ENCODE measurements around the gene ZNF385C.

GRCh38 chr17:42052346-42052877 lies 45.9 kb downstream of the ZNF385C start:
- TF ChIP-seq EZH2 (IDR thresholded peaks at IDR 0.05; ENCODE audit: low read length) (no peak), CTCF (optimal IDR thresholded peaks at IDR 0.05 in 1 of 3, IDR thresholded peaks at IDR 0.05 in 1 of 3, conservative IDR thresholded peaks at IDR 0.05 in 1 of 3; ENCODE audit: extremely low read depth in 1 of 3, insufficient read depth in 2 of 3, low read length in 3 of 3) (no peak)
